GM12878 (cell line): Measurements from ENCODE around the gene RASIP1. TPM values are rescaled to one million over a fixed set of nuclear protein-coding genes. Genes with fewer than 3 reads are reported as not detected.
"Not testable (repeated sequence)": the region's sequence is repeated elsewhere in the genome, so short reads cannot be mapped to it uniquely, and the experiment has no call there.

Experiments
- ATAC-seq: fragments of 200-7000 bp; cut with Tn5 transposase; 3 replicates; pipeline ENCODE4 v1.9.1; 2020; ENCODE audit warnings: mild to moderate bottlenecking, moderate library complexity
- BruUV-seq: library from RNA; stranded (reverse); fragments of 400-500 nt; replicated peaks from 2 replicates; lab custom pipeline; 2021; lab: Mats Ljungman, UMichigan
- CTCF ChIA-PET: fragments of 300-600 bp; sonication (Branson Sonifier 250); formaldehyde crosslinking; extraction: SDS; loops from one replicate; lab custom pipeline; 2021; ENCODE audit warnings: inconsistent platforms; lab: Yijun Ruan, JAX
- POLR2A ChIA-PET: fragments of 350-600 bp; formaldehyde crosslinking; extraction: SDS; loops from one replicate; lab custom pipeline; 2021; ENCODE audit warnings: inconsistent platforms; lab: Charles Lee
- RAD21 ChIA-PET: fragments of 300-600 bp; sonication (Branson Sonifier 250); formaldehyde crosslinking; loops from one replicate; lab custom pipeline; 2023; ENCODE audit warnings: antibody characterized with exemption; ENCODE audit not compliant: unreplicated experiment; lab: Charles Lee
- SMC1A ChIA-PET: fragments of 300-600 bp; sonication (Branson Sonifier 250); formaldehyde crosslinking; loops from one replicate; lab custom pipeline; 2023; ENCODE audit not compliant: unreplicated experiment, uncharacterized antibody; lab: Charles Lee
- DNase-seq: peaks from one replicate; pipeline ENCODE4 v3.0.0-alpha.2; 2011; ENCODE audit warnings: low read depth, low spot score
- FAIRE-seq: peaks from 3 replicates; lab custom pipeline; 2011; peaks lifted over from hg19 to GRCh38; lab: Jason Lieb, UNC
- H2AFZ ChIP-seq: 2 replicates; pipeline ENCODE4 v1.6.0; 2011; ENCODE audit warnings: low read depth, low read length, control low read depth; ENCODE audit not compliant: control insufficient read depth
- H3K27ac ChIP-seq: 2 replicates; pipeline ENCODE4 v1.5.1; 2011; ENCODE audit warnings: control low read depth; ENCODE audit not compliant: control insufficient read depth, insufficient read depth
- H3K27me3 ChIP-seq, 2 experiments: replicated peaks in 1 of 2; 2 replicates each; pipeline versions ENCODE4 v1.6.0 to v1.6.1; 2011; ENCODE audit warnings: low read length in 1 of 2; ENCODE audit not compliant: control insufficient read depth in 2 of 2, insufficient read depth in 2 of 2
- H3K36me3 ChIP-seq, 2 experiments: 2 replicates each; pipeline ENCODE4 v1.5.1; 2011; ENCODE audit warnings: low read length in 1 of 2; ENCODE audit not compliant: control insufficient read depth in 2 of 2, insufficient read depth in 2 of 2
- H3K4me1 ChIP-seq: 2 replicates; pipeline ENCODE4 v1.6.1; 2011; ENCODE audit warnings: mild to moderate bottlenecking, low read length, moderate library complexity, mixed read lengths; ENCODE audit not compliant: control insufficient read depth, insufficient read depth
- H3K4me2 ChIP-seq: 2 replicates; pipeline ENCODE4 v1.6.0; 2011; ENCODE audit warnings: control low read depth; ENCODE audit not compliant: control insufficient read depth, insufficient read depth
- H3K4me3 ChIP-seq: fragments of 200-600 bp; sonication (generic); 2 replicates; pipeline ENCODE4 v1.5.1; 2016
- H3K79me2 ChIP-seq: 2 replicates; pipeline ENCODE4 v1.6.0; 2011; ENCODE audit warnings: low read length; ENCODE audit not compliant: control insufficient read depth, insufficient read depth
- H3K9ac ChIP-seq: 2 replicates; pipeline ENCODE4 v1.8.0; 2011; ENCODE audit warnings: low read length, control low read depth, mixed read lengths; ENCODE audit not compliant: control insufficient read depth, insufficient read depth
- H3K9me3 ChIP-seq: replicated peaks from 3 replicates; pipeline ENCODE4 v1.5.1; 2011; ENCODE audit warnings: mild to moderate bottlenecking, low read length; ENCODE audit not compliant: control insufficient read depth, insufficient read depth
- H4K20me1 ChIP-seq: 2 replicates; pipeline ENCODE4 v1.6.0; 2011; ENCODE audit not compliant: control insufficient read depth, insufficient read depth
- BHLHE40 ChIP-seq, 2 experiments: fragments of 450-650 bp in 1 of 2; IDR thresholded peaks; 2 replicates each; pipeline ENCODE4 v1.6.1; 2011 to 2017; ENCODE audit warnings: low read depth in 2 of 2, borderline replicate concordance in 1 of 2, improper control_type of control experiment in 1 of 2, low read length in 1 of 2, mild to moderate bottlenecking in 1 of 2
- CBX5 ChIP-seq: sonication (generic); IDR thresholded peaks from 2 replicates; pipeline ENCODE4 v1.6.1; 2016; ENCODE audit warnings: low read depth, moderate library complexity, mild to moderate bottlenecking, inconsistent platforms
- CREM ChIP-seq: IDR thresholded peaks from 2 replicates; pipeline ENCODE4 v1.6.1; 2014; ENCODE audit warnings: antibody characterized with exemption, low read depth
- ESRRA ChIP-seq: IDR thresholded peaks from 2 replicates; pipeline ENCODE4 v1.6.1; 2012; ENCODE audit warnings: mild to moderate bottlenecking, low read length, improper control_type of control experiment
- NFYA ChIP-seq: IDR thresholded peaks from 2 replicates; pipeline ENCODE4 v1.6.1; 2011; ENCODE audit warnings: low read depth, mild to moderate bottlenecking, low read length, improper control_type of control experiment, borderline replicate concordance
- POLR2AphosphoS5 ChIP-seq: IDR thresholded peaks from 2 replicates; pipeline ENCODE4 v1.6.1; 2011; ENCODE audit warnings: mild to moderate bottlenecking, low read length, inconsistent platforms
- RELA ChIP-seq: fragments of 450-650 bp; IDR thresholded peaks from 2 replicates; pipeline ENCODE4 v1.8.0; 2014; ENCODE audit warnings: borderline replicate concordance; ENCODE audit not compliant: partially characterized antibody
- SUPT20H ChIP-seq: IDR thresholded peaks from 2 replicates; pipeline ENCODE4 v1.6.1; 2011; ENCODE audit warnings: low read depth, mild to moderate bottlenecking, low read length, moderate library complexity, borderline replicate concordance; ENCODE audit not compliant: control insufficient read depth
- TARDBP ChIP-seq: IDR thresholded peaks from 2 replicates; pipeline ENCODE4 v1.6.1; 2016; ENCODE audit warnings: borderline replicate concordance
- ZZZ3 ChIP-seq: IDR thresholded peaks from 2 replicates; pipeline ENCODE4 v1.6.1; 2011; ENCODE audit warnings: low read depth; ENCODE audit not compliant: control insufficient read depth, insufficient read length
- WGBS: methylation state at CpG from one replicate; pipeline ENCODE4 v1.1.6; 2016; ENCODE audit warnings: low lambda C conversion rate; ENCODE audit not compliant: insufficient replicate concordance, insufficient coverage; ENCODE audit errors: missing lambda C conversion rate; 5-methylcytosine and 5-hydroxymethylcytosine counted together
- in situ Hi-C: fragments of 300-500 bp; cut with MboI; formaldehyde crosslinking; loops from 9 replicates; pipeline ENCODE4 v1.14.3; 2018; ENCODE audit warnings: mixed read lengths
- intact Hi-C: fragments of 100-400 bp; cut with micrococcal nuclease; formaldehyde crosslinking; loops from one replicate; pipeline ENCODE4 v1.14.2; 2022; ENCODE audit not compliant: unreplicated experiment
- polyA plus RNA-seq, 11 experiments: library from polyadenylated mRNA; depleted of rRNA in 4 of 11; unstranded in 6 of 11; stranded (reverse) in 5 of 11; fragments of >200 nt; fragmentation: Nextera tagmentation in 4 of 11; fragmentation: Illumina TruSeq in 1 of 11; extraction: Ambion mirVana in 4 of 11; extraction: Trizol in 1 of 11; gene quantifications; 1 replicate in 1 of 11; 2 replicates in 10 of 11; pipeline versions ENCODE4 v1.2.1 to v1.2.3, GENCODE V29; 2011 to 2016; ENCODE audit warnings: inconsistent platforms in 2 of 11, missing spikeins in 2 of 11, low read depth in 1 of 11
- total RNA-seq, 4 experiments: library from RNA; depleted of rRNA in 3 of 4; stranded (reverse); fragments of >200 nt in 3 of 4; fragmentation: Illumina TruSeq in 1 of 4; extraction: Trizol in 1 of 4; gene quantifications; 2 replicates each; pipeline versions ENCODE4 v1.2.1 to v1.2.3, GENCODE V29; 2013 to 2021
- TF ChIP-seq, protein P1 (sequence below): fragments of 450-650 bp; formaldehyde crosslinking; IDR thresholded peaks from 2 replicates; pipeline ENCODE4 v1.5.0; 2022; ENCODE audit warnings: mild to moderate bottlenecking, missing genetic modification characterization
- TF ChIP-seq, protein P2 (sequence below): IDR thresholded peaks from 2 replicates; pipeline ENCODE4 v1.6.1; 2012; ENCODE audit warnings: low read depth, low read length, improper control_type of control experiment

The RASIP1 gene
- total and polyA plus RNA-seq, 10 of the 15 experiments (the other 5 are each of a cell fraction or from before 2014, with no cell fraction given), result 0.08 TPM; not detected in 9

DNA sequence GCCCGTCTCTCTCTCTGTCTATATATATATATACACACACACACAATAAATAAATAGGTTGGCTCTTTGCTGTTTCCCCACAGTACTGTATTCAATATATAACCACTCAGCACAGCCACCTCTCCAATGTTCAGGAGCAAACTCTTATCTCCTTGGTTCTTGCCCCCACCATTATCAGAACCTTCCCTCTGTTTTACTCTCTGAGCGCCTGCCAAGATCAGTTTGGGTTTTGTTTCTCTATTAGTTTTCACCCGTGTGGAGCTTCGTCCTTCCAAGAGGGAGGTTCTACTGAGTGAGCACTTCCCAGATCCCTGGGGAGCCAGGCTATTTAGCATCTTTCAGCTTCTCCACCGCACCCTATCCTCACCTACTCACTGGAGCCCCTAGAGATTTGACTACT lies 25.4 kb upstream of the RASIP1 start:
- not testable (repeated sequence) for FAIRE-seq

DNA sequence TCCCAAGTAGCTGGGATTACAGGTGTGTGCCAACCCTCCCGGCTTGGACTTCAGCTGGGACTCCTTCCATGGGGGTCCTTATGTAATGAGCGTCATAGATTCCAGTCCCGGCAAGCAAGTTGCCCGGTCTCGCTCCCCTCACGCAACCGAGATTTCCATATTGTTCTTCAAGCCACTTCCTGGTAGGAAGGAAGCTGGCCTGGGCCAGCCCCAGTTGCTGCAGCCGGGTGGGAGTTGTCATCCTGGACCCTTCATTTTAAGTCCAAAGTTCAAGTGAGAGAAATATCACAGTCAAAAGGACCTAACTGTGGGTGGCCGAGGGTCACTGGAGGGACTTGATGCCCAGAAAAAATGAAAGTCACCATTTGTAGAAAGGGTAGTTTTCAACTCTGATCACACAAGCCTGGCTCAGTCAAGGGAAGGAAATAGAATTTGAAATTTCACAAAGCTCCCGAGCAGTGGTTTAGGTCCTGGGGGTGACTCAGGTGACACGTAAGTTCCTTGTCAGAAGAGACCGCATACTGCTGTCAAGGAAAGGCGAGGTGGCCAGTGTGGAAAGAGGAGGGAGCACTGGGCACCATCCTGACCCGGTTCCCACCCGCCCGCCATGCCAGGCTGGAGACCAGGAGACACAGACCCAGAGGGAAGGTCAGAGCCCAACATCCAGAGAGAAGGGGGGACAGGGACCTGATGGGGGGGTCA lies 20.2 kb upstream of the RASIP1 start:
- BruUV-seq, result no TSS peak
- Histone ChIP-seq H3K4me2 (no peak overlapping the region), H3K4me1 (no peaks in the 10 kb centered on the region), H3K79me2 (no peaks in the 10 kb centered on the region), H2AFZ (peak overlapping the region; percentile 44), H3K36me3 (no peaks in the 10 kb centered on the region), H3K4me3 (no peak overlapping the region), H3K27me3 (no peaks in the 10 kb centered on the region), H4K20me1 (no peaks in the 10 kb centered on the region), H3K9ac (no peak overlapping the region), H3K9me3 (no peaks in the 10 kb centered on the region), H3K27ac (no peak overlapping the region)
- FAIRE-seq, result no peak
- ChIA-PET RAD21 (no interaction called here), SMC1A (interaction anchor here (0.6 kb wide), 1 partner anchor 436 kb away, joined by 3 read pairs; no protein-coding TSS in a partner anchor), CTCF (interaction anchor here (0.6 to 1.1 kb wide), 3 partner anchors 40 to 480 kb away, joined by 3 read pairs; no protein-coding TSS in a partner anchor), POLR2A (no interaction called here)
- in situ Hi-C loops (no loop called here), intact Hi-C loops (no loop called here)
- no peak for ATAC-seq
- 16% methylated on average over 16 of the region's 16 CpGs for WGBS
- DNase-seq, result no peak
- TF ChIP-seq, protein P1, sequence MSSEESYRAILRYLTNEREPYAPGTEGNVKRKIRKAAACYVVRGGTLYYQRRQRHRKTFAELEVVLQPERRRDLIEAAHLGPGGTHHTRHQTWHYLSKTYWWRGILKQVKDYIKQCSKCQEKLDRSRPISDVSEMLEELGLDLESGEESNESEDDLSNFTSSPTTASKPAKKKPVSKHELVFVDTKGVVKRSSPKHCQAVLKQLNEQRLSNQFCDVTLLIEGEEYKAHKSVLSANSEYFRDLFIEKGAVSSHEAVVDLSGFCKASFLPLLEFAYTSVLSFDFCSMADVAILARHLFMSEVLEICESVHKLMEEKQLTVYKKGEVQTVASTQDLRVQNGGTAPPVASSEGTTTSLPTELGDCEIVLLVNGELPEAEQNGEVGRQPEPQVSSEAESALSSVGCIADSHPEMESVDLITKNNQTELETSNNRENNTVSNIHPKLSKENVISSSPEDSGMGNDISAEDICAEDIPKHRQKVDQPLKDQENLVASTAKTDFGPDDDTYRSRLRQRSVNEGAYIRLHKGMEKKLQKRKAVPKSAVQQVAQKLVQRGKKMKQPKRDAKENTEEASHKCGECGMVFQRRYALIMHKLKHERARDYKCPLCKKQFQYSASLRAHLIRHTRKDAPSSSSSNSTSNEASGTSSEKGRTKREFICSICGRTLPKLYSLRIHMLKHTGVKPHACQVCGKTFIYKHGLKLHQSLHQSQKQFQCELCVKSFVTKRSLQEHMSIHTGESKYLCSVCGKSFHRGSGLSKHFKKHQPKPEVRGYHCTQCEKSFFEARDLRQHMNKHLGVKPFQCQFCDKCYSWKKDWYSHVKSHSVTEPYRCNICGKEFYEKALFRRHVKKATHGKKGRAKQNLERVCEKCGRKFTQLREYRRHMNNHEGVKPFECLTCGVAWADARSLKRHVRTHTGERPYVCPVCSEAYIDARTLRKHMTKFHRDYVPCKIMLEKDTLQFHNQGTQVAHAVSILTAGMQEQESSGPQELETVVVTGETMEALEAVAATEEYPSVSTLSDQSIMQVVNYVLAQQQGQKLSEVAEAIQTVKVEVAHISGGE (CRISPR knock-in tag), result no peak
- TF ChIP-seq BHLHE40 (IDR thresholded peaks at IDR 0.05; ENCODE audit: borderline replicate concordance in 1 of 2, low read depth in 2 of 2, low read length in 1 of 2), result no peak
- TF ChIP-seq NFYA, result no peak
- TF ChIP-seq, protein P2, sequence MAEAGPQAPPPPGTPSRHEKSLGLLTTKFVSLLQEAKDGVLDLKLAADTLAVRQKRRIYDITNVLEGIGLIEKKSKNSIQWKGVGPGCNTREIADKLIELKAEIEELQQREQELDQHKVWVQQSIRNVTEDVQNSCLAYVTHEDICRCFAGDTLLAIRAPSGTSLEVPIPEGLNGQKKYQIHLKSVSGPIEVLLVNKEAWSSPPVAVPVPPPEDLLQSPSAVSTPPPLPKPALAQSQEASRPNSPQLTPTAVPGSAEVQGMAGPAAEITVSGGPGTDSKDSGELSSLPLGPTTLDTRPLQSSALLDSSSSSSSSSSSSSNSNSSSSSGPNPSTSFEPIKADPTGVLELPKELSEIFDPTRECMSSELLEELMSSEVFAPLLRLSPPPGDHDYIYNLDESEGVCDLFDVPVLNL, result no peak
- no peak for TF ChIP-seq TARDBP
- TF ChIP-seq POLR2AphosphoS5, result no peak
- no peak for TF ChIP-seq ESRRA
- no peak for TF ChIP-seq SUPT20H
- no peak for TF ChIP-seq RELA
- no peak for TF ChIP-seq ZZZ3
- TF ChIP-seq CREM, result no peak
- no peak for TF ChIP-seq CBX5

More for the DNA sequence above, 25.4 kb upstream of the RASIP1 start:
- H3K4me1 ChIP-seq, H3K4me2 ChIP-seq, SMC1A ChIA-PET, H3K27ac ChIP-seq, in situ Hi-C loops, H4K20me1 ChIP-seq, BruUV-seq, CTCF ChIA-PET, H3K36me3 ChIP-seq, H3K79me2 ChIP-seq, ATAC-seq, H2AFZ ChIP-seq, H3K9me3 ChIP-seq, H3K27me3 ChIP-seq, H3K4me3 ChIP-seq, intact Hi-C loops, H3K9ac ChIP-seq, DNase-seq: not testable (repeated sequence)
- POLR2A ChIA-PET, result interaction anchor here (0.6 kb wide), 1 partner anchor 103 kb away, joined by 4 read pairs; the partner anchor contains the start of gene PLEKHA4
- 4% methylated on average over 5 of the region's 5 CpGs for WGBS
- RAD21 ChIA-PET, result interaction anchor here (0.6 kb wide), 2 partner anchors 204 to 300 kb away, joined by 3 read pairs; no protein-coding TSS in a partner anchor
